PC-9 (cell line): Measurements from ENCODE around the gene AMMECR1.

ENCODE experiments used
- CTCF ChIP-seq: fragments of 200-600 bp; sonication (generic); conservative IDR thresholded peaks from 2 replicates; pipeline ENCODE4 v1.6.1; 2017; ENCODE audit warnings: mixed run types, antibody characterized with exemption, mild to moderate bottlenecking, moderate library complexity
- EZH2 ChIP-seq: fragments of 200-600 bp; sonication (generic); IDR thresholded peaks from 2 replicates; pipeline ENCODE4 v1.8.0; 2017; ENCODE audit warnings: antibody characterized with exemption, low read depth

- TF ChIP-seq EZH2 (no peak), CTCF (no peak)
Observed at GRCh38 chrX:110210417-110211139, 107.3 kb downstream of the AMMECR1 start.
